CD4-positive, CD25-positive, alpha-beta regulatory T cell (primary cell): ENCODE results near the gene JMJD6. TPM values are rescaled to one million over a fixed set of nuclear protein-coding genes. Genes with fewer than 3 reads are reported as not detected.

Experiments used
- ATAC-seq, 2 donors: fragments of 150-1000 bp; cut with Tn5 transposase; one replicate each; pipeline ENCODE4 v1.10.0; 2021; ENCODE audit warnings: low read depth in 2 of 2, moderate number of reproducible peaks in 2 of 2, moderate library complexity in 1 of 2
- DNase-seq, 3 donors: peaks; one replicate each; pipeline versions ENCODE4 v3.0.0 to v3.0.0-alpha.2; 2012 to 2022; ENCODE audit warnings: mixed read lengths in 1 of 3
- H3K27ac ChIP-seq: one replicate; pipeline ENCODE4 v1.7.0; 2013; ENCODE audit warnings: mild to moderate bottlenecking, low read length; ENCODE audit not compliant: insufficient read depth, poor library complexity, severe bottlenecking
- H3K27me3 ChIP-seq: one replicate; pipeline ENCODE4 v1.7.0; 2013; ENCODE audit warnings: low read length; ENCODE audit not compliant: control insufficient read depth, insufficient read depth
- H3K36me3 ChIP-seq: one replicate; pipeline ENCODE4 v1.7.0; 2013; ENCODE audit warnings: mild to moderate bottlenecking, low read length, moderate library complexity; ENCODE audit not compliant: control insufficient read depth, insufficient read depth
- H3K4me1 ChIP-seq: 2 replicates; pipeline ENCODE4 v1.7.0; 2013; ENCODE audit warnings: mild to moderate bottlenecking, low read length; ENCODE audit not compliant: insufficient read depth, control insufficient read depth, poor library complexity, severe bottlenecking
- H3K4me3 ChIP-seq: one replicate; pipeline ENCODE4 v1.7.0; 2013; ENCODE audit warnings: low read depth, mild to moderate bottlenecking, low read length, moderate library complexity
- H3K9me3 ChIP-seq, 2 experiments: 1 replicate in 1 of 2; 2 replicates in 1 of 2; pipeline ENCODE4 v1.7.0; 2013; ENCODE audit warnings: low read length in 2 of 2, mild to moderate bottlenecking in 1 of 2, moderate library complexity in 1 of 2; ENCODE audit not compliant: control insufficient read depth in 2 of 2
- H3K27ac Mint-ChIP-seq, 3 donors: one replicate each; pipeline ENCODE4 v1.8.0; 2020 to 2022; ENCODE audit warnings: mild to moderate bottlenecking in 3 of 3, mixed read lengths in 3 of 3, moderate library complexity in 2 of 3
- H3K27me3 Mint-ChIP-seq: one replicate; pipeline ENCODE4 v1.8.0; 2022; ENCODE audit warnings: mild to moderate bottlenecking, mixed read lengths
- H3K36me3 Mint-ChIP-seq: one replicate; pipeline ENCODE4 v1.8.0; 2020; ENCODE audit warnings: mixed read lengths
- H3K4me1 Mint-ChIP-seq, 4 donors: one replicate each; pipeline ENCODE4 v1.8.0; 2020 to 2022; ENCODE audit warnings: mixed read lengths in 4 of 4, mild to moderate bottlenecking in 1 of 4
- H3K4me3 Mint-ChIP-seq, 4 donors: one replicate each; pipeline ENCODE4 v1.8.0; 2020 to 2022; ENCODE audit warnings: mild to moderate bottlenecking in 4 of 4, mixed read lengths in 4 of 4, moderate library complexity in 3 of 4
- H3K9me3 Mint-ChIP-seq, 7 donors: one replicate each; pipeline ENCODE4 v1.8.0; 2020 to 2022; ENCODE audit warnings: mixed read lengths in 7 of 7, mild to moderate bottlenecking in 3 of 7, moderate library complexity in 2 of 7
- polyA plus RNA-seq, 4 donors: library from polyadenylated mRNA; unstranded; fragments of 300-500 nt; fragmentation: Illumina TruSeq; gene quantifications; one replicate each; pipeline ENCODE4 v1.2.3, GENCODE V29; 2021
- total RNA-seq: library from RNA; stranded (reverse); gene quantifications from one replicate; pipeline ENCODE4 v1.2.3, GENCODE V29; 2022

The JMJD6 gene
- total and polyA plus RNA-seq, 5 donors from 2014 or later, result 21.0 to 124 (median 37.0) TPM

DNA sequence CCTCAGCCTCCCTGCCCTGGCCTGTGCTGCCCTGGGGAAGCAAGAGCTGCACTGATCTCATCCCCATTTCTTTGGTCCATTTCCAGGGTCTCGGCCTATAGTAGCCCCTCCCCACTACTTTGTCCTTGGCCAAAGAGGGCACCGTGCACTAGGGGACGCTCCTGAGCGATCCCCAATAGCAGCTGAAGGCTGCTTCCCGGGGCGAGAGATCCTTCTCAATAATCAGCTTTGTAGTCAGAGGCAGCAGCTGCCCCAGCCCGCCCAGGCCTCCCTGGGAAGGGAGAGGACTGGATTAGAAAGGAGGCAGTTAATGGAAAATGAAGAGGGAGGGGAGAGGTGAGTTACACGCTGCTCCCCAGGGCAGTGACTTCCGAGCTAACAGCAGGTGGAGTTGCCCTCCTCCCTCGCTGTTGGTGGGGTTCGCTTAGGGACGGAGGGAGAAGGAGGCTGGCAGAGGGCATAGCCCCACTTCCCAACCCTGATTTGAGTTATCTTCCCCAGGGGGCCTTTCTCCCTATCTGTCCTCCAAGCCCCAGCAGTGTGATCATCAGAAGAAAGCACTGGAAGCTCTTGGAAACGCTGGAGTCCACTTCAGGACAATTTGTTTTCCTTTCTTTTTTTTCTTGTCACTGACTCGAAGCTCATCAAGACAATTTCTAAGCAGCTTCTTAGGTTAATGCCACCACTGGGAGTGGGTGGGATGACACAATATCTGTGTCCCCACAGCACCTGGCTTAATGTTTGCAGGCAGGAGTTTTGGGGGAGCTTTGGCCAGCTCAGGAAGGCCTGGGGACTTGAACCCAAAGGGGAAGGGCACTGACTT is 18.2 kb downstream of the JMJD6 start:
- ATAC-seq, result no peak
- Mint-ChIP-seq H3K36me3 (no peaks in the 10 kb centered on the region), H3K27ac (no peak overlapping the region), H3K4me3 (peak overlapping the region in 1 of 4 donors; percentile 48), H3K27me3 (peaks cover 5% of the 10 kb centered on the region), H3K4me1 (peaks cover 0 to 19% (median 4%) of the 10 kb centered on the region in 4 donors), H3K9me3 (no peaks in the 10 kb centered on the region)
- Histone ChIP-seq H3K4me1 (peaks cover 6% of the 10 kb centered on the region), H3K9me3 (no peaks in the 10 kb centered on the region), H3K27me3 (no peaks in the 10 kb centered on the region), H3K27ac (no peak overlapping the region), H3K4me3 (no peak overlapping the region), H3K36me3 (peaks cover 4% of the 10 kb centered on the region)
- no peak for DNase-seq

DNA sequence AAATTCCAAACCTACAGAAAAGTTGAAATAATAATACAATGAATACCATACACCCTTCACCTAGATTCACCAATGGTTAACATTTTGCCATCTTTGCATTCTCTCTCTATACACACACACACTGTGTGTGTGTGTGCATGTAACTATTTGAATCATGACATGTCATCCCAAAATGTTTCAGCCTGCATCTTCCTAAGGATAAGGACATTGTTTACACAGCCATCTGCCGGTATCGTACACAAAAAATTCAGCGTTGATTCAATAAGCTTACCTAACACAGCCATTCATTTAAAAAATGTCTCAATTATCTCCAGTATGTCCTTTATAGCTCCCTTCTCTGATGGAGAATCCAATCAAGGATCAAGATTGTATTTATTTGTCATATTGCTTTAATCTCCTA is 19.6 kb downstream of the JMJD6 start:
- Mint-ChIP-seq H3K36me3 (no peaks in the 10 kb centered on the region), H3K4me1 (peaks cover 0 to 17% (median 3%) of the 10 kb centered on the region in 4 donors), H3K27me3 (peaks cover 5% of the 10 kb centered on the region), H3K27ac (no peak overlapping the region), H3K4me3 (peak overlapping the region in 1 of 4 donors; percentile 1), H3K9me3 (no peaks in the 10 kb centered on the region)
- Histone ChIP-seq H3K27me3 (no peaks in the 10 kb centered on the region), H3K4me3 (no peak overlapping the region), H3K27ac (no peak overlapping the region), H3K36me3 (no peaks in the 10 kb centered on the region), H3K9me3 (no peaks in the 10 kb centered on the region), H3K4me1 (peaks cover 6% of the 10 kb centered on the region)
- DNase-seq, result no peak
- no peak for ATAC-seq

DNA sequence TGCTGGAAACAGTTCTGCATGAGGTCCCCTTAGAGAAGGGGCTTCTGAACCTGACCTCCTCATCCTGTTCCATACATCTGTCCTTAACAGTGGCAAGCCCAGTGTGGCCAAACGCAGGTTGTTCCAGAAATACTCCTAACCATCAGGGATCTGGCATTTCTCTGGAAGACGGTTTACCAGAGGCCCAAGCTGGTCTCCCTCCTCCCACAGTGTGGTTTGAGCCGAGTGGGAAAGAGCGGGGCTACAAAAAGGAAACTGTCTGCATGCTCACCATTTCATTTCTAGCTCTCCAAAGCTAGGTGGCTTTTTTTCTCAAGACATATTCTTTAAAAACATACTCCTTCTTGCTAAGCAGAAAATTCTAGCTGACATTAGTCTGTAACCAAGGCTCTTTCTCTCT is 21.6 kb downstream of the JMJD6 start:
- Histone ChIP-seq H3K4me1 (no peaks in the 10 kb centered on the region), H3K27ac (no peak overlapping the region), H3K9me3 (no peaks in the 10 kb centered on the region), H3K4me3 (no peak overlapping the region), H3K27me3 (no peaks in the 10 kb centered on the region), H3K36me3 (no peaks in the 10 kb centered on the region)
- Mint-ChIP-seq H3K4me3 (no peak overlapping the region), H3K4me1 (peaks cover 0 to 6% (median 0%) of the 10 kb centered on the region in 4 donors), H3K36me3 (no peaks in the 10 kb centered on the region), H3K27ac (no peak overlapping the region), H3K9me3 (no peaks in the 10 kb centered on the region), H3K27me3 (peaks cover 5% of the 10 kb centered on the region)
- ATAC-seq (no peak), DNase-seq (no peak)

DNA sequence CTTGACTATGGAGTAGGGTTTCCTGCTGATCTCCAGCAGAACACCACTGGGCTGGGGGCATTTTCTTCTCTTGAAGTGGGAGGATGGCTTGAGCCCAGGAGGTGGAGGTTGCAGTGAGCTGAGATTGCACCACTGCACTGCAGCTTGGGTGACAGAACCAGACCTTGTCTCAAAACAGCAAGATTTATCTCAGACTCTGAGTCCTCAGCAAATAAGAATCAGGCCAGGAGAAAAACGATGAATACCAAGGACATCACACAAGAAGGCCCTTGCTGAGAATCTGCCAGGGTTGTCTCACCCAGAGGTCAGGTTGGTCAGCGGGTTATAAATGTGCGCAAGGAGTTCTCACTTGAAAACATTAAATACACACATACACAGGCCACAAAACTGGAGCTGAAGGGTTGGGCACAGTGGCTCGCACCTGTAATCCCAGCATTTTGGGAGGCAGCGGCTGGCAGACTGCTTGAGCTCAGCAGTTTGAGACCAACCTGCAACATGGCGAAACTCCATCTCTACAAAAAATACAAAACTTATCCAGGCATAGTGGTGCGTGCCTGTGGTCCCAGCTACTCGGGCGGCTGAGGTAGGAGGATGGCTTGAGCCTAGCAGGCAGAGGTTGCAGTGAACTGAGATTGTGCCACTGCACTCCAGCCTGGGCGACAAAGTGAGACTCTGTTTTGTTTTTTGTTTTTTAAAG is 23.3 kb downstream of the JMJD6 start:
- no peak for ATAC-seq
- DNase-seq, result no peak
- H3K4me3 Mint-ChIP-seq, result no peak overlapping the region
- Histone ChIP-seq H3K36me3 (no peaks in the 10 kb centered on the region), H3K4me3 (no peak overlapping the region), H3K9me3 (no peaks in the 10 kb centered on the region), H3K27me3 (no peaks in the 10 kb centered on the region), H3K4me1 (no peaks in the 10 kb centered on the region), H3K27ac (no peak overlapping the region)
- H3K36me3 Mint-ChIP-seq, result no peaks in the 10 kb centered on the region
- H3K27ac Mint-ChIP-seq, result peak overlapping the region in 1 of 3 donors; percentile 38
- H3K27me3 Mint-ChIP-seq, result peaks cover 9% of the 10 kb centered on the region
- H3K4me1 Mint-ChIP-seq, result no peaks in the 10 kb centered on the region
- no peaks in the 10 kb centered on the region for H3K9me3 Mint-ChIP-seq

- no peaks in the 10 kb centered on the region for H3K36me3 Mint-ChIP-seq
- H3K4me3 Mint-ChIP-seq, result no peak overlapping the region
- no peaks in the 10 kb centered on the region for H3K9me3 ChIP-seq
- peaks cover 15% of the 10 kb centered on the region for H3K27me3 Mint-ChIP-seq
- DNase-seq (no peak), ATAC-seq (no peak)
- H3K27me3 ChIP-seq, result no peaks in the 10 kb centered on the region
- H3K4me1 ChIP-seq, result no peaks in the 10 kb centered on the region
- no peak overlapping the region for H3K4me3 ChIP-seq
- H3K27ac ChIP-seq, result no peak overlapping the region
- peak overlapping the region in 1 of 3 donors; percentile 32 for H3K27ac Mint-ChIP-seq
- H3K9me3 Mint-ChIP-seq, result no peaks in the 10 kb centered on the region
- no peaks in the 10 kb centered on the region for H3K36me3 ChIP-seq
- H3K4me1 Mint-ChIP-seq, result no peaks in the 10 kb centered on the region
Measured at GRCh38 chr17:76702076-76702475, 24.3 kb downstream of the JMJD6 start.

DNA sequence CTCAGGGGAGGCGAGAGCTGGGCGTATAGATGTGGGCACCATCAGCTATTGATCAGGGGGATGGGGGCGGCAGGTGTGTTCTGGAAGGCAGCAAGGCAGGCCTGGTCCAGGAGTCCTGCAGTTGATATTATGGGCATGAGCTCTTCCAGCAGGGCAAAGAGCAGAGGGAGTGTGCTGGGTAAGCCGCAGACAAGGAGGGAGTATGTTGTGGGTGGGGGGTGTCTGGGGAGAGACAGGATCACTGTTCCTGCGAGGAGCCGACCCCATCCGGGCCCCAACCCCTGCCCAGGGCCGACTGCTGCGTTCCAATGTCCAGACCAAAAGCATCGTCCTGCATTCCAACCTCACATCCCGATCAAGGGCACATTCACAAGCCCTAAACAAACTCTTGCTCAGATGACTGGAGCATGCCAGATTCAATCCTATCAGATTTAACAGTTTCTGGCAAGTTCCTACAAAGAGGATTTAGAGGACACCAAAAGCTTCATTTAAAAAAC is 24.9 kb downstream of the JMJD6 start:
- no peaks in the 10 kb centered on the region for H3K9me3 ChIP-seq
- H3K9me3 Mint-ChIP-seq, result no peaks in the 10 kb centered on the region
- DNase-seq (no peak), ATAC-seq (no peak)
- peaks cover 15% of the 10 kb centered on the region for H3K27me3 Mint-ChIP-seq
- no peaks in the 10 kb centered on the region for H3K27me3 ChIP-seq
- H3K4me3 Mint-ChIP-seq, result no peak overlapping the region
- H3K4me1 Mint-ChIP-seq, result no peaks in the 10 kb centered on the region
- no peaks in the 10 kb centered on the region for H3K36me3 ChIP-seq
- no peak overlapping the region for H3K27ac ChIP-seq
- no peaks in the 10 kb centered on the region for H3K4me1 ChIP-seq
- H3K4me3 ChIP-seq, result no peak overlapping the region
- H3K36me3 Mint-ChIP-seq, result no peaks in the 10 kb centered on the region
- no peak overlapping the region for H3K27ac Mint-ChIP-seq

GRCh38 chr17:76700617-76701470 is 25.6 kb downstream of the JMJD6 start:
- H3K4me1 ChIP-seq, result no peaks in the 10 kb centered on the region
- no peak for ATAC-seq
- peak overlapping the region in 2 of 3 donors; percentile 34 to 44 for H3K27ac Mint-ChIP-seq
- H3K27me3 Mint-ChIP-seq, result peaks cover 15% of the 10 kb centered on the region
- no peaks in the 10 kb centered on the region for H3K9me3 ChIP-seq
- H3K4me1 Mint-ChIP-seq, result peaks cover 0 to under 1% (median 0%) of the 10 kb centered on the region in 4 donors
- no peaks in the 10 kb centered on the region for H3K36me3 ChIP-seq
- H3K27me3 ChIP-seq, result no peaks in the 10 kb centered on the region
- no peak for DNase-seq
- H3K36me3 Mint-ChIP-seq, result no peaks in the 10 kb centered on the region
- H3K4me3 ChIP-seq, result no peak overlapping the region
- no peak overlapping the region for H3K27ac ChIP-seq
- no peaks in the 10 kb centered on the region for H3K9me3 Mint-ChIP-seq
- no peak overlapping the region for H3K4me3 Mint-ChIP-seq
